Activated effector memory CD4-positive, alpha-beta T cell treated with Interleukin-2 at 50 U/mL for 16 hours (primary cell): ENCODE measurements around the gene PLEKHG3.

ENCODE experiments used
- DNase-seq: peaks from one replicate; pipeline ENCODE4 v3.0.0-alpha.2; 2020

PLEKHG3 gene

GRCh38 chr14:64792871-64793560 is 88.8 kb downstream of the PLEKHG3 start:
- no peak for DNase-seq

- no peak for DNase-seq
Observed at GRCh38 chr14:64795211-64795610, 91.0 kb downstream of the PLEKHG3 start.

GRCh38 chr14:64795921-64796320 is 91.7 kb downstream of the PLEKHG3 start:
- DNase-seq: no peak

- DNase-seq: no peak
Observed at GRCh38 chr14:64796369-64796768, 92.1 kb downstream of the PLEKHG3 start.

DNA sequence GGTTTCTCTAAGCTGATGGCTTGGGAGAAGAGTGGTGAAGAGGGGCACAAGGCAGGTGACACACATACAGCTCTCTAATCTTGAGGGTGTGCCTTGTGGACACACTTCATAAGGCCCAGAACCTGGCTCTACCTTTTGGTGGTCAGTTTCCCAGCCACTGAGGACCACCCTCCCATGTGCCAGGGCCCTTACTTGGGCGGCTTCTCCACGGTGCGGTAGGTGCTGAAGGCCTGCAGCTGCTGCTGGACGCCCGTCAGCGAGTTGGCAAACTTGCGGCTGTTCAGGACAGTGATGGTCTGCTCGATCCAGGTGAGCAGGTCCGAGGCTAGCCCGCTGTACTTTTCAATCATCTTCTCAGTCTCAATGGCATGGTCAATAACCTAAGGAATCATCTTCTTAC is 95.3 kb downstream of the PLEKHG3 start:
- no peak for DNase-seq
